Neural cell (in vitro differentiated cells): ENCODE data around the gene SKI.

ENCODE experiments used
- EP300 ChIP-seq: fragments of 450-650 bp; conservative IDR thresholded peaks from 2 replicates; pipeline ENCODE4 v1.6.1; 2014; ENCODE audit warnings: antibody characterized with exemption, mild to moderate bottlenecking, moderate library complexity; ENCODE audit not compliant: poor library complexity, severe bottlenecking
- EZH2 ChIP-seq: fragments of 200-600, 300-800 bp; shearing (Covaris generic), sonication (generic); IDR thresholded peaks from 2 replicates; pipeline ENCODE4 v1.6.1; 2014; ENCODE audit warnings: antibody characterized with exemption, low read length, borderline replicate concordance, mild to moderate bottlenecking; ENCODE audit not compliant: insufficient read depth, poor library complexity, severe bottlenecking
- MXI1 ChIP-seq: fragments of 450-650 bp; conservative IDR thresholded peaks from 2 replicates; pipeline ENCODE4 v1.6.1; 2014; ENCODE audit warnings: antibody characterized with exemption, mild to moderate bottlenecking; ENCODE audit not compliant: poor library complexity, severe bottlenecking
- POLR2AphosphoS5 ChIP-seq: IDR thresholded peaks from 2 replicates; pipeline ENCODE4 v1.6.1; 2012
- TAF1 ChIP-seq: IDR thresholded peaks from 2 replicates; pipeline ENCODE4 v1.6.1; 2012; ENCODE audit warnings: low read depth
- TF ChIP-seq, protein P1 (sequence below): fragments of 450-650 bp; IDR thresholded peaks from 2 replicates; pipeline ENCODE4 v1.5.1; 2014; ENCODE audit warnings: antibody characterized with exemption, mild to moderate bottlenecking, moderate library complexity; ENCODE audit not compliant: poor library complexity, severe bottlenecking
- TF ChIP-seq, protein P2 (sequence below): IDR thresholded peaks from 2 replicates; pipeline ENCODE4 v1.6.1; 2012; ENCODE audit warnings: borderline replicate concordance

DNA sequence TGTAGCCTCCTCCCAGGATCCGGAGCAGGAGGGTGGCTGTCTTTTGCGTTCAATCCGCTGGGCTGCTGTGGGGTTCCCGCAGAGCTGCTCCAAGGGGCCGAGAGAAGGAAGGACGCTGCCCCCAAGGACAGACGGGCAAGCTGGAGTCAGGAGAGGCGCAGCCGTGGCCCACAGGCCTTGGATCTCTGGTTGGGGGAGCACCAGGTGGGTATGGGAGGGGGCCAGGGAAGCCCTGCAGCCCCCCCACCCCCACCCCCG is 15.9 kb upstream of the SKI start:
- no peak for TF ChIP-seq EP300
- TF ChIP-seq, protein P1, sequence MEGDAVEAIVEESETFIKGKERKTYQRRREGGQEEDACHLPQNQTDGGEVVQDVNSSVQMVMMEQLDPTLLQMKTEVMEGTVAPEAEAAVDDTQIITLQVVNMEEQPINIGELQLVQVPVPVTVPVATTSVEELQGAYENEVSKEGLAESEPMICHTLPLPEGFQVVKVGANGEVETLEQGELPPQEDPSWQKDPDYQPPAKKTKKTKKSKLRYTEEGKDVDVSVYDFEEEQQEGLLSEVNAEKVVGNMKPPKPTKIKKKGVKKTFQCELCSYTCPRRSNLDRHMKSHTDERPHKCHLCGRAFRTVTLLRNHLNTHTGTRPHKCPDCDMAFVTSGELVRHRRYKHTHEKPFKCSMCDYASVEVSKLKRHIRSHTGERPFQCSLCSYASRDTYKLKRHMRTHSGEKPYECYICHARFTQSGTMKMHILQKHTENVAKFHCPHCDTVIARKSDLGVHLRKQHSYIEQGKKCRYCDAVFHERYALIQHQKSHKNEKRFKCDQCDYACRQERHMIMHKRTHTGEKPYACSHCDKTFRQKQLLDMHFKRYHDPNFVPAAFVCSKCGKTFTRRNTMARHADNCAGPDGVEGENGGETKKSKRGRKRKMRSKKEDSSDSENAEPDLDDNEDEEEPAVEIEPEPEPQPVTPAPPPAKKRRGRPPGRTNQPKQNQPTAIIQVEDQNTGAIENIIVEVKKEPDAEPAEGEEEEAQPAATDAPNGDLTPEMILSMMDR = no peak
- no peak for TF ChIP-seq EZH2
- TF ChIP-seq, protein P2, sequence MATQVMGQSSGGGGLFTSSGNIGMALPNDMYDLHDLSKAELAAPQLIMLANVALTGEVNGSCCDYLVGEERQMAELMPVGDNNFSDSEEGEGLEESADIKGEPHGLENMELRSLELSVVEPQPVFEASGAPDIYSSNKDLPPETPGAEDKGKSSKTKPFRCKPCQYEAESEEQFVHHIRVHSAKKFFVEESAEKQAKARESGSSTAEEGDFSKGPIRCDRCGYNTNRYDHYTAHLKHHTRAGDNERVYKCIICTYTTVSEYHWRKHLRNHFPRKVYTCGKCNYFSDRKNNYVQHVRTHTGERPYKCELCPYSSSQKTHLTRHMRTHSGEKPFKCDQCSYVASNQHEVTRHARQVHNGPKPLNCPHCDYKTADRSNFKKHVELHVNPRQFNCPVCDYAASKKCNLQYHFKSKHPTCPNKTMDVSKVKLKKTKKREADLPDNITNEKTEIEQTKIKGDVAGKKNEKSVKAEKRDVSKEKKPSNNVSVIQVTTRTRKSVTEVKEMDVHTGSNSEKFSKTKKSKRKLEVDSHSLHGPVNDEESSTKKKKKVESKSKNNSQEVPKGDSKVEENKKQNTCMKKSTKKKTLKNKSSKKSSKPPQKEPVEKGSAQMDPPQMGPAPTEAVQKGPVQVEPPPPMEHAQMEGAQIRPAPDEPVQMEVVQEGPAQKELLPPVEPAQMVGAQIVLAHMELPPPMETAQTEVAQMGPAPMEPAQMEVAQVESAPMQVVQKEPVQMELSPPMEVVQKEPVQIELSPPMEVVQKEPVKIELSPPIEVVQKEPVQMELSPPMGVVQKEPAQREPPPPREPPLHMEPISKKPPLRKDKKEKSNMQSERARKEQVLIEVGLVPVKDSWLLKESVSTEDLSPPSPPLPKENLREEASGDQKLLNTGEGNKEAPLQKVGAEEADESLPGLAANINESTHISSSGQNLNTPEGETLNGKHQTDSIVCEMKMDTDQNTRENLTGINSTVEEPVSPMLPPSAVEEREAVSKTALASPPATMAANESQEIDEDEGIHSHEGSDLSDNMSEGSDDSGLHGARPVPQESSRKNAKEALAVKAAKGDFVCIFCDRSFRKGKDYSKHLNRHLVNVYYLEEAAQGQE = no peak
- no peak for TF ChIP-seq POLR2AphosphoS5
- no peak for TF ChIP-seq MXI1
- TF ChIP-seq TAF1 = no peak
